HG03558 (cell line): ENCODE data around the gene COA7.

Source experiments
- ATAC-seq: cut with Tn5 transposase; IDR thresholded peaks from one replicate; pipeline ENCODE4 v1.9.1; 2021; ENCODE audit warnings: moderate number of reproducible peaks; ENCODE audit not compliant: unreplicated experiment; ENCODE audit errors: extremely low read depth

The COA7 gene

GRCh38 chr1:52641307-52641706 is 56.8 kb downstream of the COA7 start:
- ATAC-seq, result no peak

GRCh38 chr1:52640697-52641096 is 57.5 kb downstream of the COA7 start:
- ATAC-seq, result no peak

GRCh38 chr1:52637946-52638345 is 60.2 kb downstream of the COA7 start:
- no peak for ATAC-seq

DNA sequence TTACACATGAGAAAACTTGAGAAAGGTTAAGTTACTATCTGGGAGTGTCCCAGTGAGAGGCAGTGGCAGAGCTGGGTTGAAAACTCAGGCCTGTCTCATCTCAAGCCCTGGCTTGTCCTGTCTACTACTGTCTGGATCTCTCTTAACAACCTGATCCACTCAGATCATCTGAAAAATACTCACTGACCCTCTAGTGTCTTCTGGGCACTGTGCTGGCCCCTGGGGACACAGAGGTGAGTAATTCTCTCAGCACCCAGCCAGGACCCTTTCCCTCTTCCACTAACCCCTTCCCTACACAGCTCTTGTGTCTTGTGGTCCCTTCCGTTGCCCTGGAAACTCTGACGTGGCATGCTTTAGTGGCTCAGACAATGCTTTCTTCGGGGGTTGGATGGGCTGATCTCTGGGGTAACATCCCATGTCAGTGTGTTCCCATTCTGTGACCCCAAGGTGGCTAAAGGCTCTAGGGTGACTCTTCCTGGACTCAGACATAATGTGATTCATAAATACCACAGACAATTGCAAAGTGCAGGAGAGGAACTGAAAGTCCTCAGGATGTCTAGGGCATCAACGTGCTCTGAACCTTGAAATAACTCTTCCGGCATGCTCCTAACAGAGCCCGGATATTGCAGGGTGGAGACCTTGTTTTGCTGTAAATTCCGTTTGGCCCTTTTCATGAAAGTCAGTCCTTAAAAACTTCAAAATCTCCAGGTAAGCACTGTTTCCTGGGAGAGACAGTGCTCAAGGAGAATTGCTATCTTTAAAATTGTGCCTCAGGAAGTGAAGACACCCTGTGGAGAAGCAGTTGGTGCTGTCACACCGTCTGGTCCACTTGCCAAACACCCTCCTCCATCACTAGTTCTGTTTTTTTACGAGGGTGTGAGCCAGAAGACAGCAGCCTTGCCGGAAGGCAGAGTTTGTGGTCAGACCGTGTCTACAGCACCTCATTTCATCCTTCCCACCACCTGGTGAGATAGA is 61.1 kb downstream of the COA7 start:
- ATAC-seq, result peak; percentile 53

GRCh38 chr1:52635321-52636089 is 62.6 kb downstream of the COA7 start:
- ATAC-seq, result no peak
